ENCODE data around the gene MAMSTR.
"Not testable (repeated sequence)": the region's sequence is repeated elsewhere in the genome, so short reads cannot be mapped to it uniquely, and the experiment has no call there.

Gene MAMSTR

GRCh38 chr19:48695743-48696352 lies 23.7 kb downstream of the MAMSTR start, which contains the start of gene FUT2:
FUT2 (plus strand) TSS chr19:48695971; CDS start chr19:48702957, 6,986 bp downstream.
- DNase-seq (ENCODE audit: low read depth): no peak
- no peak within 1 kb of the TSS for H3K4me3 ChIP-seq (ENCODE audit: low read depth, low read length)
- TF ChIP-seq MYC (IDR thresholded peaks at IDR 0.05; ENCODE audit: low read depth, low read length): no peak
- TF ChIP-seq MAX (IDR thresholded peaks at IDR 0.05; ENCODE audit: low read depth, low read length): no peak
- TF ChIP-seq CTCF (IDR thresholded peaks at IDR 0.05; ENCODE audit: low read depth, low read length): no peak
- TF ChIP-seq POLR2A (IDR thresholded peaks at IDR 0.05; ENCODE audit: extremely low read depth, insufficient read length): no peak

GRCh38 chr19:48693629-48694028 lies 25.9 kb downstream of the MAMSTR start:
- peak; percentile 29 for DNase-seq (ENCODE audit: low read depth)

GRCh38 chr19:48689449-48689848 lies 30.1 kb downstream of the MAMSTR start:
- TF ChIP-seq MYC (IDR thresholded peaks at IDR 0.05; ENCODE audit: low read depth, low read length): no peak
- TF ChIP-seq CTCF (IDR thresholded peaks at IDR 0.05; ENCODE audit: low read depth, low read length): peak; percentile 1
- no peak for DNase-seq (ENCODE audit: low read depth)
- no peak overlapping the region for H3K4me3 ChIP-seq (ENCODE audit: low read depth, low read length)

More at GRCh38 chr19:48693629-48694028, 25.9 kb downstream of the MAMSTR start:
- not testable (repeated sequence) for H3K4me3 ChIP-seq (ENCODE audit: low read depth, low read length)

GRCh38 chr19:48687776-48688175 lies 31.7 kb downstream of the MAMSTR start:
- no peak overlapping the region for H3K4me3 ChIP-seq (ENCODE audit: low read depth, low read length)
- no peak for DNase-seq (ENCODE audit: low read depth)
- TF ChIP-seq MAX (IDR thresholded peaks at IDR 0.05; ENCODE audit: low read depth, low read length) (no peak), CTCF (IDR thresholded peaks at IDR 0.05; ENCODE audit: low read depth, low read length) (no peak), MYC (IDR thresholded peaks at IDR 0.05; ENCODE audit: low read depth, low read length) (no peak), POLR2A (IDR thresholded peaks at IDR 0.05; ENCODE audit: extremely low read depth, insufficient read length) (no peak)

- H3K4me3 ChIP-seq (ENCODE audit: low read depth, low read length); DNase-seq (ENCODE audit: low read depth): not testable (repeated sequence)
Observed at GRCh38 chr19:48686637-48687036, 32.9 kb downstream of the MAMSTR start.

GRCh38 chr19:48686088-48686487 lies 33.4 kb downstream of the MAMSTR start:
- TF ChIP-seq POLR2A (IDR thresholded peaks at IDR 0.05; ENCODE audit: extremely low read depth, insufficient read length) (no peak), MAX (IDR thresholded peaks at IDR 0.05; ENCODE audit: low read depth, low read length) (no peak), MYC (IDR thresholded peaks at IDR 0.05; ENCODE audit: low read depth, low read length) (no peak), CTCF (IDR thresholded peaks at IDR 0.05; ENCODE audit: low read depth, low read length) (no peak)
- no peak for DNase-seq (ENCODE audit: low read depth)

GRCh38 chr19:48685583-48685982 lies 33.9 kb downstream of the MAMSTR start:
- H3K4me3 ChIP-seq (ENCODE audit: low read depth, low read length): no peak overlapping the region
- TF ChIP-seq CTCF (IDR thresholded peaks at IDR 0.05; ENCODE audit: low read depth, low read length) (no peak), MAX (IDR thresholded peaks at IDR 0.05; ENCODE audit: low read depth, low read length) (no peak), POLR2A (IDR thresholded peaks at IDR 0.05; ENCODE audit: extremely low read depth, insufficient read length) (no peak), MYC (IDR thresholded peaks at IDR 0.05; ENCODE audit: low read depth, low read length) (no peak)
- DNase-seq (ENCODE audit: low read depth): no peak

More at GRCh38 chr19:48686088-48686487, 33.4 kb downstream of the MAMSTR start:
- no peak overlapping the region for H3K4me3 ChIP-seq (ENCODE audit: low read depth, low read length)
